Amygdala (tissue), 56 donors: ENCODE measurements around the gene INTS6.

Source experiments
- DNase-seq, 56 donors: peaks; one replicate each; lab custom pipeline; 2025; lab: John Stamatoyannopoulos, UW

The INTS6 gene

DNA sequence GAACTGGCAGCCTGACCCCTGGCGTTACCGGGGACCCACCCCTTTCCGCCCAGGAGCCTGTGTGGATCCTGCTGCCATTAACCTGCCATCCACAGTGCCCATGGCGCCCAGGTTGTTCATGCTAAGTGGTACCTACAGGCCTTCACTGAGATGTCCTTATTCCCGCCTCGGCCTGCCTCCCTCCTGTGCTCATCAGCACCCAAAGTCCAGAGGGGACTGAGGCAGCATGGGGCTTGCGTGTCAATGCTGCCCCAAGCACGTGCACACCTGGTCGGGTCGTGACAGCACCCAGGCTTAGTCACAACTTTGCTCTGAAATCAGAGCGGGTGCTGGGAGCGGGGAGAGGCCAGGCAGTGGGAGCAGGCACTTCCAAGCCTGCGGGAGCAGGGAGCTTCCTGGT, 3.7 kb upstream of the INTS6 start:
- no peak for DNase-seq

DNA sequence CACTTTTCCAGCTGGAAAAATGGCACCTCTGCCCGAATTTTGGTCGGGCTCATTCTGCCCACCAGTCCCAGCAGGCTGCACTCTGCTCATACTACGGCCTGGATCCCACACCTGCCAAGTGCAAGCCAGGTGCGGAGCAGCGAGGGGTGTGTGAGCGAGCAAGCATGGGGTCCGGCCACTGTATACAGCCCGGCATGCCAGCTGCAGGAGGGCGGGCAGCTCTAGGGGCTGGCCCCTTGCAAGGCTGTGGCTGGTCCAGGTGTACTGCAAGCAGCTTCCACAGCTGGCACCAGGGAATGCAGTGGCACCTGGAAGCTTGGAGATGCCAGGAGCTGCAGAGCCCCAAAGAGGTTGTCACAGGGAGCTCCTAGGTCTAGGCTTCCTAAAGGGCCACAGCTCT, 2.7 kb upstream of the INTS6 start:
- DNase-seq = no peak

DNA sequence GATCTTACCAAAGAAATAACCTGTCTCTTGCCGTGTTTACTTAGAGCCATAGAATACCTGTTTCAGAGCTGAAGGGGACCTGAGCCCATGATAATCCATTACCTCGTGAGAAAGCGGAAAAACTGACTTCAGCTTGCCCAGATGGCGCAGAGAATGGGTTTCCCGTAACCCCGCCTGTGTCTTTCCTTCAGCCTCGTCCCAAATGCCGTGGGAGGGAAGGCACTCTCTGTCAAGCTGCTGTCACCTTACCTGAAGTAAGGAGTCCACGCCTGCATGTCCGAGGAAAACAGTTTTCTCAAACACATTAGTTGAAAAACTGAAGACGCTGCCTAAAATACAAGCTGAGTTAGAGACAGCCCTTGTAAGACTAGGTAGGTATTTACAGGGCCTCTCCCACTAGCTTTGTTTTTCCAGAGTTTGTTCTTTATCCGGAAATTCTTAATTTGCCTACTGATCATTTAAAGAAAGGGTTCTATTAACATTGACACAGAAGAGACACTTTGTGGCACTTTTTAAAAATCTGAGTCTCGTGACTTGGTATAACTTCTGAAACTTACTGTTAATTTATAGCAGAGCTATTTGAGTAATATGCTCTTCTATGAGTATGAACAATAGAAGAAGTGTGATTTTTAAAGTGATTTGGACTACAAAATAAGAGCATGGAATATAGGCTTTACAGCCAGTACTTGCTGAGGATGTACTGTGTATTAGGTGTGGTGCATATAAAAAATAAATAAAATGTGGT, 1.3 kb upstream of the INTS6 start:
- peak in 9 of 56 donors; percentile 3 to 49 (median 23) for DNase-seq

DNA sequence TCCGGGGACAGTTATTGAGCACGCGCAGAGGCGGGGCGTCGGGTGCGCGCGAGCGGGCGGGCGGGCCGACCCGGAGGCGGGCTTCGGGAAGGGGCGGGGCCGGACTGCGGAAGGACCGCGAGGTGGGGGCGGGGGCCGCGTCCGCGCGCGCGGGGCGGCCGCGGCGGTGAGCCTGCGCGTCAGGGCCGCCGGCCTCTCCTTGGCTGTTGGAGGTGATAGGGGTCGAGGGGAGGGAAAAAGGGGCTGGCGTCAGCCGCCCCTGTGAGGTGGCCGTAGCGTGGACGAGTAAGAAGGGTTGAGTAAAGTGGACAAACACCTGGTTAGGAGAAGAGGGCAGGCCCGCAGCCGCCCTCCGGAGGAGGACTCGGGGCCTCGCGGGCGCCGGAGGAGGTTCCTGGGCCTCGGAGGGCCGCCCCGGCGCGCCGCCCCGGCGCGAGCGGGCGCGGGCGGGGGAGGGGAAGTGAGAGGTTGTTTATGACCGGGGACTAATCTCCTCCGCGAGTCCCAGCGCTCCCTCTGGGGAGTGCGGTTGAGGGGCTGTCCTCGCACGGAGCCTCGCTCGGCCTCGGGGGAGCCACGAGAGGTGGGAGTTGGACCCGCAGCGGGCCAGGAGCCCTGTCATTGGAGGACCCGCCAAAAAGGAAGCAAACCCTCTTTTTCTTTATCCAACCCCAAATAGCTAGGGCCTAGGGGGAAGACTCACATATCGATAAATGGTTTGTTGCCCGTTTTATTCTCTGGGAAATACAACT, 547 bp upstream of the INTS6 start:
- peak in 35 of 56 donors; percentile 60 to 99 (median 79) for DNase-seq

DNA sequence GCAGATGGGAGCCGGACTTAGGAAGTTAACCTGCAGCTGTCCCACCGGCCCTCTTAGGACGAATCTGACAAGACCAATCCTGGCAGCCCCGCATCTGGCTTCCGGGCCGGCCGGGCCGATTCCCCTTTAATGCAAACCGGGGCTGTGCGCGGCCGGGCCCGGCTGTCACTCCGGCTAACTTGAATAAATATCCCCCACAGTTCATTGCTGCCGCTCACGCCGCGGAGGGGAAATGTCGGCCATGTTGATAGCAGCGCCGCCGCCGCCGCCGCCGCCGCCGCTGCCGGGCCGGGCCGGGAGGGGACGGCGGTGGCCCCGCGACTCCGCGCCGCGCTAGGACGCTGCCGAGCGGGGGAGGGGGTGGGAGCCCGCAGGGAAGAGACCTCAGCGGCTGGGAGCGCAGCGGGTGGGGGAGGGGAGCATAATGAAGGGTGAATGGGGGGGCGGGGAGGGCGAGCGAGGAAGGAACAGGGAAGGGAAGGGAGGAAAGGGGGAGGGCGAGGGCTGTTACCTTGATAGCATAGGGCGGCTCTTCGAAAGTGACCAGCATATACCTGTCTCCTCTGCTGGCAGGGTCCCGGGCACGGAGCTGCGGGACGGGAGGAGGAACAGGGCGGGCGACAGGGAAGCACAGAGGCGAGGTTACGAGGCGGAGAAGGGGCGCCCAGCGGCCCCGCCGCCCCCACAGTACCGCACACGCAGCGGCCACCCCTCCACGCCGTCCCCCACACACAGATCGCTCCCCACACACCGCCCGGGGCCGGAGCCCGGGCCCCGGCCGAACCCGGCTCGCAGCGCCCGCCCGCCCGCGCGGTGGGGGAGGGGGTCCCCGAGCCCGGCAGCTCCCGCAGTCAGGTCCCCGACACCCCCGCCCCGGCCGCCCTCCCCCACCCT, 1.1 kb downstream of the INTS6 start:
- peak in 54 of 56 donors; percentile 11 to 89 (median 68) for DNase-seq

DNA sequence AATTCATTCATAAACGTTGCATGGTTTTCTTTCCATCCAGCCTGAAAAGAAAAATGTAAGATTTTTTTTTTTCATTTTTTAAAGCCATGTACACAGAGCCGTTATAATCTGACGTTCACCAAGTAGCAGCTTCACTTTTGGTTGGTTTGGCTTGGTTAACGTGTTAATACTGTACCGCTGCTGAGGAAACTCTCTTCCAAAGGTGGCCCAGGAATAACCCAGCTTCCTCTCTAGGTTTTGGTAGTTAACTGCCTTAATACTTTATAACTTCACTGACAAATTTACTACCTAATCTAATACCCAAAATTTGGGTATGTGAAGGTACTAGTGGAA, 1.7 kb downstream of the INTS6 start:
- no peak for DNase-seq

DNA sequence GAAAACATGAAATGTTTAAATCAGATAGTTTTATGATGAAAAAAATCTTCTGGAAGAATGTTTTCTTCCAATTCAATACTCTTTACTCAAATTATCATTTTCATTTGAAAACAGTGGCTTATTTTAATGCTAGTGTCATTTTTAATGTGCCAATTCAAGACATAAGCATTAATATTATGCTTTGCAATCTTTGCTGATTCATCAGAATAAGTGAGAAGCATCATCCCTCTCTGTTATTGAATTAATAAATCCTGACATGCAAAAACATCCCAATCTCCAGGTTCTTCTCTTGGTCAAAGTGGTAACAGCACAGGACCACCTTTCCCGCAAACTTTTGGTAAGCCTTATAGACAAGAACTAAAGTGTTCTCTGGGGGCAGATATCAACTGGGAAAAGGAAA, 3.8 kb downstream of the INTS6 start:
- DNase-seq = no peak

DNA sequence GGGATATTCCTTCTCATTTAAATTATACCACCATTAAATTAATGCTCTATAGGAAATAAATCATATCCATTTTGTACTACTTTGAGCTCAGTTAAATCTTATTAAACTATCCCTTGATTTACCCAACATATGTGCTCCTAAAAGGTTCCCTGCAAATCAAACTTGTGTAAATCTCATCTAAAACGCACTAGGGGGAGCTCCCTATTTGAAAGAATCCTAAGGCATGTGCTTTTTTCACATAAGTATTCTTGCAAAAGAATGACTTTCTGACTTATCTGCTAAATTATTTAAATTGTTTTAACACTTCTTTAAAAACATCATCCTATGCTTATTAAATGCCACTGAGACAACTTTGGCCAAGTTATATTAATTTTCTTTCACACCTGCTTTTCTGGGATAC, 7.9 kb downstream of the INTS6 start:
- no peak for DNase-seq

DNA sequence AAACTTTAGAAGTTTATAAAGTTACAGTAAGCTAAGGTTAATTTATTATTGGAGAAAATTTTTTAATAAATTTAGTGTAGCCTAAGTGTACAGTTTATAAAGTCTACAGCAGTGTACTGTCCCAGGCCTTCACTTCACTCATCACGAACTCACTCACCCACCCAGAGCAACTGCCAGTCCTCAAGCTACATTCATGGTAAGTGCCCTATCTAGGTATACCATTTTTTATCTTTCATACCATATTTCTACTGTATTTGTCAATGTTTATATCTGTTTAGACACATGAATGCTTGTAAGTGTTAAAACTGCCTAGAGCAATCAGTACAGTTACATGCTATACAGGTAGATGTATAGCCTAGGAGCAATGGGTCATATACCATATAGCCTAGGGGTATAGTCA, 12.5 kb downstream of the INTS6 start:
- no peak for DNase-seq

DNA sequence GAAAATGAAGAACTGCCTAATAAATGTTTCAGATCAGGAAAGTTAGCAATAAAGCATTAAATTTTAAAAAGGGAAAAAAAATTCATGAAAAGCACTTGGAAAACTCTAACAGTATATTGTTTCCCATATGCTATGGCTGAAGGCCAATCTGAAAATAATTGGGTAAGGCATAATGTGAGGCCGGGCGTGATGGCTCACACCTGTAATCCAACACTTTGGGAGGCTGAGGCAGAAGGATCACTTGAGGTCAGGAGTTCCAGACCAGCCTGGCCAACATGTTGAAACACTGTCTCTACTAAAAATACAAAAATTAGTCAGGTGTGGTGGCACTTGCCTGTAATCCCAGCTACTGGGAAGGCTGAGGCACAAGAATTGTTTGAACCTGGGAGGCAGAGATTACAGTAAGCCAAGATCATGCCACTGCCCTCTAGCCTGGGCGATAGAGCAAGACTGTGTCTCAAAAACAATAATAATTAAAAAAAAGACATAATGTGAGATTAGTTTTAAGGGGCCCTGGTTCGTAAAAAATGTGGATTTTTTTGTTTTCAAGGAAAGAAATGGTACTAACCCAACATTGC, 15.2 kb downstream of the INTS6 start:
- DNase-seq = no peak

DNA sequence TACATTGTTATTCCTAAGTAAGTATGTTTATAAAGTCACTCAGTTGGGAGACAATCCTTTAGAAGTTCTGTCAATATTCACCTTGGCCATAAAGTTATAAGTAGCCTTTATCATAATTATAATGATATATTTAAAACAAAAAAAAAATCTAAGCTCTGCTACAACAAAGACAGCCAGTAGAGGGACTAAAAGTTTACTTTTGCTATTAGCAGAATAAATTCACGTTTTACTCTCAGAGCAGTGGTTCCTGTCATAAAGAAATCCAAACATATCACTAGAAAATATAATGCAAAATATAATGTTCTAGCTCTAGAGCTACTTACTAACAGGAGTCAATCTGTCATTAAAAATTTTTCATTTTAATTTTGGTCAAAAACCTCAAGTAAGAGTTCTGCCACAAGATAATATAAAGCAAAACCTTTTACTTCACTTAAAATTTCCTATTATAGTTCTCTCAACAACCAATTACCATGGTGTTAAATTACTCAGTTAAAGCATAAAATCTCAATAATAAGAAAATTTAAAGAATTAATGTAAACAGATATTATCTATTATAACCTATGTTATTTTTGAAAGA, 17.7 kb downstream of the INTS6 start:
- DNase-seq = no peak

DNA sequence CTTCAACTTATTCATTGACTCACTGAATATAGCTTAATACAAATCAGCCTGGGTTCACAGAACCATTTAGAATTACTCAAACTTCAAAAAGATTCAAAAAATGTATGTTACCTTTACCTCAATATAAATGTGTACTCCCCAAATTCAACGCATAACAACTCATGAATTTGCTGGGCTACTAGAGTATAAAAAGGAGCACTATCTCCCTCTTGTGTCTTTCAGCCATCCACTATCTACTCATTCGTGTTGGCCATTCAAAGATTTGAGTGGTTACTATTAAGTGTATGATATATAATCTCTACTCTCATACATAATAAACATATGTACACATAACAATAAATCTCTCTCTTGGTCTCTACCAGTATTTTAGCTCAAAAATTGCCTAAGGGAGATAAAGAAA, 20.3 kb downstream of the INTS6 start:
- no peak for DNase-seq

DNA sequence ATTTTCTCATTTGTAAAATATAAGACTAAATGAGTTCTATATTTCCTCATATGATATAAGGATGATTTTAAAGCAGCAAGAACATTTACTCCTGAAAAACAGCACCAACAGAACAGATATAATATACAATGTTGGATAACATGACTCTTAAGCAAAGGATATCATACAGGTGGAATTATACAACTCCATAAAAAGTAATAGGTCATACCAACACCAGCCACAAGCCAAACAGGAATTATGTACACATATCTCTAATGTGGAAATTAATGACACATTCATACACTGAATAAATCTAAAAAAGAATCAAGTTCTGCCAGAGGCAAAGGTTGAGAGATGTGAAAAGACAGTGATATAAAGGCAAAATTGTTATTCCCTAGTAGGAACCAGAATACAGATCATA, 25.9 kb downstream of the INTS6 start:
- DNase-seq = no peak

DNA sequence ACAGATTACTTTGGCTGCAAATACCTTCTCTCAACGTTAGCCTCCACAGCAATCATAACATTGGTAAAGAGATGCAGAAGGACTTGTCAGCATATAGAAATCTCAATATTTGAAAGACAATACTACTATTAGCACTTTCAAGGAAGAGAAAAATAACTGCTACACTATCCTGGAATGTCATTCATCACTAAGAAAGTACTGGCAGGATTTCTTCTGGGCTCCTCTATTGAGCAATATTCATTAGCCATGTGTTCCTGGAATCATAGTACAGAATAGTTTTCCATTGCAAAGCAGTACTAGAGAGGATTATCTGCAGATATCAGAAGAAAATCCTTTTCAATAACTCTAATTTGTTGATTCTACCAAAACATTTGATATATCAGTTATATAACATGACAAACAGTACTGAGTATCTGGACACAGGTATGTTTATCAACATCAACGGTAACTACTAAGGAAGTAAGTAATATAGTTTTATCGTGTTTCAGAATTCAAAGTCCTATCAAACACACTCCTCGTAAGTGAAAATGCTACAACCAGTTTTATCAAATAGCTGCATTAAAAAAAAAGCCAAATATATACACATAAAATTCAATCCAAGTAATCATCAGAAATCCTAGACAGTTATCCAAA, 27.3 kb downstream of the INTS6 start:
- no peak for DNase-seq

DNA sequence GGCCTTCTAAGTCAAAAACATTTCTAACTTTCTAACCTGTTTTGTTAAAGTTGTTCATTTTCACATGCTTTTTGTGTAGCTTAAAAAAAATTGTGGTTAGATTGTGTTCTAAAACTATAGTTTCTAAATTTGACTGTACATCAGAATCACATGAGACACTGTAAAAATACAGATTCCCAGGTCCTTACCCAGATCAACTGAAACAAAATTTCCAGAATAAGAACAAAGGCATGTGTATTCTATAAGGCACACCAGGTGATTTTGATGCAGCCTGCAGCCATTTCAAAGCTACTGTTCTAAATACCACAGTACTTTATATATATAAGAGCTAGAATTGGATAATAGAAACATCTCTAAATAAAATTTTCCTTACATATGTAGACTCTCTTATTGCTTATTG, 29.1 kb downstream of the INTS6 start:
- no peak for DNase-seq

DNA sequence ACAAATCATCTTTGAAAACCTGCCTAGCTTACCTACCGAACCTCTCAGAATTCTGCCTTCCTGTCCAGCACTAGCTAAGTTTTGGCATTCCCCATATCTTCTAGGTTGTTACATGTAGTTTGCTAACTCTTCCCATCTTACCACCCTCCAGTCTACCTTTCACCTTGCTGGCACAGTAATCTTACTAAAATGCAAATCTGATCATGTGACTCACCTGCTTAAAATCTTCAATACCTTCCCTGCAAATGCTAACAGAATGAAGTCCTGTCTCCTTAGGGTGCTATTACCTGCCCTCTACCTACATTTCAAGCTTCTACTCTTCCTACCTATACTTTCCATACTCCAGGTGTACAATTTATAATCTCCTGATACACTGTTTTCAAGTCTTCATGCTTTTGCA, 30.4 kb downstream of the INTS6 start:
- DNase-seq = no peak

DNA sequence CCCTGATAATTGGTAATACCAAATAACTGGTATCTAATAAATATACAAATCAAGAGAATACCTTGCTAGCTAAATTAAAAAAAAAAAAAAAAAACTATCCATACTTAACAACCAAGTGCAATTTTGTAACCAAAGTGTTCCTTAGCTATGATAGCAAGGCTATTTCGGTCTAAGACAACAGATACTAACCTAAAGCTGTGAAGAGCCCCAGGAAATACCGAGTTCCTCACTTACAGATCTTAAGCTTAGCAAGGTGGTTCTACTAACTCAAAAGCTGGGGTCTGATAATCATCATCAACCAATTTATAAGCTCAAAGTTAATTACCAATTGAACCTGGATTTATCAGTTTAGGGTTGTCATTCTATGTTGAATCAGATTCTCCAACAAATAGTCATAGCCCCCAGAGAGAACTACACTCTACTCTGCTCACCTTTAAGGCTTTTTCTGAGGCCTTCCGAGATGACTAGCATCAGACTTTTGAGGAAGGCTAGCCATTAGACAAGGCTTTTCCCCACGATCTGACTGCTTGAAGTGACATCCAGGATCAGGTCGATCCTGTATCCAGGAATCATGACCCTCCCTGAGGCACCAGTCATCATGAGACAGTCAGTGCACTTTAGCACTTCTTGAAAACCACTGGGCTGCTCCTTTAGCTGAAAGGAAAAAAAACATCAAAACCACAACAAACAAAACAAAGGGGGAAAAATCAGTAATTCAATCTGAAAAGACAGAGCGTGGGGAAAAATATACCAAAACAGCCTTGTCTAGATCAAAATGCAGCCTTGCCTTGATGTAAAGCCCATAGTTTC, 31.9 kb downstream of the INTS6 start:
- DNase-seq = no peak

DNA sequence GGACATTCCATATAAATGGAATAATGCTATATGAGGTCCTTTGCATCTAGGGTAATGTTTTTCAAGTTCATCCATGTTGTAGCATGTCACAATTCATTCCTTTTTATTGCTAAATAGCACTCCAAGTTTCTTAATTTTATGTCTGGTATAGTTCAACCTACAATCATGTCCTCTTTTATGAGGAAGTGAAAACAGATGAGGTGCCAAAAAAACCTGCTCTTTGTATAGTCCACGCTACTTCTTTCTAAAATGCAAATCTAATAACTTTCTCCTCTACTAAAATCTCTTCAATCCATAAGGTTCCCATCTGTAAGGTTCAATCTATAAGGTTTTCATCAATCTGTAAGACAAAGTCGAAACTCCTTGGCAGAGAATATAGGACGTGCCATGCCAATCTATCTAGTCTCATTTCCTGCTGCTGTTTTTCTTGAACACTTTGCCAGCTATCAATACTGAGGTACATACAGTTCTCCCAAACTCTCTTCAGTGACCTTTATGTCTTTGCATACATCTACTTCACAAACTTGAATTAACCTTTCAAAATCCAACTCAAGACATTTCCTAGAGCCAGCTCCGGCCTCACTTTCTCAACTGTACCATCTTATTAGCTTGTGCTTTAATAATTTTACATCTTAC, 33.7 kb downstream of the INTS6 start:
- DNase-seq = no peak

DNA sequence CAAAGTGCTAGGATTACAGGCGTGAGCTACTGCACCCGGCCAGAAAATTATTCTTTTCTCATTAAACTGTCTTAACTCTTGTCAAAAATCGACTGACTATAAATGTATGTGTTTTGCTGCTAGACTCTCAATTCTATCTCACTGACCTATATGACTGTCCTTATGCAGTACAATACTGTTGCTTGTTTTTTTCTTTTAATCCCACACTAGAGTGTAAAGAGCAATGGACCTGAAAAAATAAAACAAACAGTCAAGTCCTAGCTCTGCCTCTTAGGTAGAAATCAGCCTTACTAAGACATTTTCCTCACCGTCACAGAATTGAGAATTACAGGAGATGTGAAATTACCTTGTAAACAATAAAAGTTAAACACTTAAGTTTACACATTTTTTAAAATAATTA, 35.1 kb downstream of the INTS6 start:
- DNase-seq = no peak
